Cardiac septum (tissue), 1 donor: Measurements from ENCODE around the gene COL6A6. TPM values are rescaled to one million over a fixed set of nuclear protein-coding genes. Genes with fewer than 3 reads are reported as not detected.
"Not testable (repeated sequence)": the region's sequence is repeated elsewhere in the genome, so short reads cannot be mapped to it uniquely, and the experiment has no call there.

ENCODE experiments used
- DNase-seq: peaks from one replicate; pipeline ENCODE4 v3.0.0-alpha.2; 2020; ENCODE audit warnings: low spot score
- intact Hi-C: fragments of 100-400 bp; cut with DNase I; formaldehyde crosslinking; loops from one replicate; pipeline ENCODE4 v1.14.0; 2022
- total RNA-seq: library from RNA; stranded (reverse); fragmentation: NEBNext Ultra II Directional; extraction: Animal tissue kit (Norgen Biotek cat#: 25700); gene quantifications from one replicate; pipeline ENCODE4 v1.2.1, GENCODE V29; 2021
- donor health status: DM: no; HTN: no; CAD: no.

The COL6A6 gene
- total RNA-seq, 1 donor from 2014 or later, result 0.19 TPM

DNA sequence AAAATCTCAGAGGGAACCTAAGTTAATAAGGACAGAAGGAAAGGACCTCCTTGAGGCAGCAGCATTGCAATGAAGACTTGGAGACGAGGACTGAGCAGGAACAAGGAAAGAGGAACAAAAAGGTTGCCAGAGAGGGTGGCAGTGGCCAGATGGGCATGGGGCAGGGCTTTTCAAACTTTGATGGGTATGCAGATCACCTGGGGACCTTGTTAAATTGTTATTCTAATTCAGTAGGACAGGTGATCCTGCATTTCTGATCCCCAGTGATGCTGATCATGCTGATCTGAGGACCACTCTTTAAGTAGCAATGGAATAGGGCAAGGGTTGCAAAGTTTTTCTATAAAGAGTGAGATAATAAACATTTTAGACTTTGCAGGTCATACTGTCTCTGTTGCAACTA is 11.1 kb downstream of the COL6A6 start:
- intact Hi-C loops, result no loop called here
- no peak for DNase-seq

DNA sequence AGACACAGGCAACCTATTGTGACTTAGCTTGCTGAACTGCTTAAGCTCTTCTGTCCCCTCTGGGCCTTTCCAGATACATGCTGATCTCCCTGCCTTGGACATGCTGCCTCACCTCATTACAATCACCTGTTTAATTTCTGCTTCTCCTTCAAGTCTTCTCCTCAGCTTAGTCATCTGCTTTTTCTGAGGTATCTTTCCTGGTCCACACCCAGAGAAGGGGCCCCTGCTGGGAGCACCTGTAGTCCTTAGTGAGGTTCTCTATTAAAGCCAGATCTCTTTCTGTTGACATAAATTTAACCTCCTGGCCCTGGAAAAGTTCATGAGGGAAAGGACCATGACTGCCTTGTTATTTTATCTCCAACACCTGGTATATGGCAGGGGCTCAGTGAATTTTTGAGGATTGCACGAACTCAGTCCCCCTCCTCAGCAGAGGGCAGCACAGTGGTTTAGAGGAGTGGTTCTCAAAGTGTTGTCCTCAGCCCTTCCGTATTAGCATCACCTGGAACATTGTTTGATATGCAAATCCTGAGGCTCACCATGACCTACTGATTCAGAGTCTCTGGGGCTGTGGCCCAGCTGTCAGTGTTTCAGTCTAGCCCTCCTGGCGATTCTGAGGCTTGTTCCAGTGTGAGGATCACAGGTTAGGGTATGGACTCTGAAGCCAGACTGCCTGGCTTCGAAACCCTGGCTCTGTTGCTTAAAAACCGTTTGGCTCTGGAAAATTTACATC is 12.7 kb downstream of the COL6A6 start:
- intact Hi-C loops, result no loop called here

DNA sequence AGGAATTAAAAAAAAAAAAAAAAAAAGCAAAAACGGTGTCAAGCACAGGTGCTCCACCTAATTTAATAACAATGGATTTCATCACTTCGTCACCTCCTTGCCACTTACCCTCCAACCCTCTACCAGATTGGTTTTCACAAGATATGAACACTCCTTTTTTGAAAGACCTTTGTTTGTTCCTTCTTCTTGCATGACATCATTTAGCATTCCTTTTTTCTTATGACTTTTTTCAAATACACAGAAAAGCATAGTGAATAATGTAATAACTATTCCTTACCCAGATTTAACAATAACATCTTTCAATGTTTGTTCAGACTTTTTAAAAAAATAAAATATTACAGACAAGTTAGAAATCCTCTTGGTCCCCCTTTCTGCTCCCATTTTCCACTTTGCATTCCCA is 16.3 kb downstream of the COL6A6 start:
- DNase-seq, result no peak
- intact Hi-C loops, result no loop called here

More for the DNA sequence above, 12.7 kb downstream of the COL6A6 start:
- no peak for DNase-seq

DNA sequence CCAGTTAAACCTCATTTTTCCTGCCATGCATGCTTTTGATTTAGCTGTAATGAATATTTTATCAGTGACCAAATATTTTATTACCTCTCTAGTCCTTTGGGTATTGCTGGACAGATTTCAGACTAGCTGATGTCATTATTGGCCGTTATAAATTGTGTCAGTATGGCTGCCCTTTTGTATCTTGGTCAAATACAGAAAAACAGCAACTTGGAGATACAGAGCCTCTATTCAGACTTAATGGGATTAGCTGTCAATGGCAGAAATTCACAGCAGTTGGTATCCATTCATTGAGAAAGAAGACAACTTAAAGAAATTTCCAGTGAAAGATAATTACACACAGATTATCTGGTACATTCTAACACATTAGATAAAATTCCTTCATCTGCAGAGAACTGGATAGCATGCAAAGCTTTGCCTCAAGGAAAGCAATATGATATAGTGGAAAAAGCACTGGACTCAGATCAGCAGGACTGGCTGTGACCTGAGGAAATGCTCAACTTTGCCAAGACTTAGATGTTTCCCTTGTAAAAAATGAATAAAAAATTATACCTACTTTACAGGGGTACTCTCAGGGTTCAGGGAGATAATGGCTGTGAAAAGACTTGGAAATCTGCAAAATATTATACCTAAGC is 20.8 kb downstream of the COL6A6 start:
- intact Hi-C loops, result loop anchor here (2.0 kb wide), 1 partner anchor 263 kb away; no protein-coding TSS in a partner anchor
- no peak for DNase-seq

DNA sequence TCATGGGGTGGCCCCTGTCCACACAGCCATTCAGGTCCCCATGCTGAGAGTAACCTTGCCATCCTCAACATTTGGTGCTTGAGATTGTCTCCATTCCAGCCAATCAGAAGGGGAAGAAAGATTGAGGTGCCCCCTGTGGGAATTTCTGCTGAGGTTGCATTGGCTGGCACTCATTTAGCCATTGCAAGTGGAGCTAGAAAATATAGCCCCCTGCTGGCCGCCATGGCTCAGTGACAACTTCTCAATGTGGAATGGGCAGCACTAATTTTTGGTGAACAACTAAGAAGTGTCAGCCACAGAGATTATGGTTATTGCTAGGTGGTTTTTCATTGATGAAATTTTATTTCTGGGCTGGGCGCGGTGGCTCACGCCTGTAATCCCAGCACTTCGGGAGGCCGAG is 22.0 kb downstream of the COL6A6 start:
- intact Hi-C loops, result loop anchor here (2.0 kb wide), 1 partner anchor 264 kb away; no protein-coding TSS in a partner anchor
- DNase-seq, result no peak

DNA sequence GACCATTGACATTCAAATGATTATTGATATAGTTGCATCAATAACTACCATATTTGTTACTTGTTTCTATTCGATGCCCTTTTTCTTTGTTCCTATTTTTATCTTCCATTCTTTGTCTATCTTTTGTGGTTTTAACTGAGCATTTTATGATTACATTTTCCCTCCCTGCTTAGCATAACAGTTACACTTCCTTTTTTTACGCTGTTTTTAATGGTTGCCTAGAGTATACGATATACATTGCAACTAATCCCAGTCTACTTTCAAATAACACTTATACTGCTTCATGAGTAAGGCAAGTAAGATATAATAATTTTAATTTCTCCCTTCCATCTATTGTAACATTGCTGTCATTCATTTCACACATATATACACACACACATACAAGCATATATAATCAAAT is 26.3 kb downstream of the COL6A6 start:
- intact Hi-C loops, result no loop called here

DNA sequence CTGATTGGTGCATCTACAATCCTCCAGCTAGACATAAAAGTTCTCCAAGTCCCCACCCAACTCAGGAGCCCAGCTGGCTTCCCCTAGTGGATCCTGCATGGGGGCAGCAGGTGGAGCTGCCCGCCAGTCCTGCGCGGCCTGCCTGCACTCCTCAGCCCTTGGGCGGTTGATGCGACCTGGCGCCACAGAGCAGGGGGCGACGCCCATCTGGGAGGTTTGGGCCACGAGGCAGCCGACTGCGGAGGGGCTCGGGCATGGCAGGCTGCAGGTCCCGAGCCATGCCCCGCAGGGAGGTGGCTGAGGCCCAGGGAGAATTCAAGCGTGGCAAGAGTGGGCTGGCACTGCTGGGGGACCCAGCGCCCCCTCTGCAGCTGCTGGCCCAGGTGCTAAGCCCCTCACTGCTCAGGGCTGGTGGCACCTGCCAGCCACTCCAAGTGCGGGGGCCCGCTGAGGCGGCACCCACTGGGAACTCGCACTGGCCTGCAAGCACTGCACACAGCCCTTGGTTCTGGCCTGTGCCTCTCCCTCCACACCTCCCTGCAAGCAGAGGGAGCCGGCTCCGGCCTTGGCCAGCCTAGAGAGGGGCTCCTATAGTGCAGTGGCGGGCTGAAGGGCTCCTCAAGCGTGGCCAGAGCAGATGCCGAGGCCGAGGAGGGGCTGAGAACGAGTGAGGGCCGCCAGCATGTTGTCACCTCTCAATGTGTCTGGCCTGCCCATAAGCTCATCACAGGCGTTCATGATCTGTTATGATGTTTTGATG is 30.1 kb downstream of the COL6A6 start:
- intact Hi-C loops, result no loop called here
- DNase-seq, result no peak

More for the DNA sequence above, 26.3 kb downstream of the COL6A6 start:
- no peak for DNase-seq

DNA sequence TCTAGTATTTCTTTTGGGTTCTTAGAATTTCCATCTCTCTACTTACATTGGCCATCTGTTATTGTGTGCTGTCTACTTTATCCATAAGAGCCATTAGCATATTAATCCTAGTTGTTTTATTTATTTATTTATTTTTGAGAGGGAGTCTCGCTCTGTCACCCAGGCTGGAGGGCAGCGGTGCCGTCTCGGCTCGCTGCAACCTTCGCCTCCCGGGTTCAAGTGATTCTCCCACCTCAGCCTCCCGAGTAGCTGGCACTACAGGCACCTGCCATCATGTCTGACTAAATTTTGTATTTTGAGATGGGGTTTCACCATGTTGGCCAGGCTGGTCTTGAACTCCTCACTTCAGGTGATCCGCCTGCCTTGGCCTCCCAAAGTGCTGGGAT is 30.7 kb downstream of the COL6A6 start:
- intact Hi-C loops, DNase-seq: not testable (repeated sequence)

DNA sequence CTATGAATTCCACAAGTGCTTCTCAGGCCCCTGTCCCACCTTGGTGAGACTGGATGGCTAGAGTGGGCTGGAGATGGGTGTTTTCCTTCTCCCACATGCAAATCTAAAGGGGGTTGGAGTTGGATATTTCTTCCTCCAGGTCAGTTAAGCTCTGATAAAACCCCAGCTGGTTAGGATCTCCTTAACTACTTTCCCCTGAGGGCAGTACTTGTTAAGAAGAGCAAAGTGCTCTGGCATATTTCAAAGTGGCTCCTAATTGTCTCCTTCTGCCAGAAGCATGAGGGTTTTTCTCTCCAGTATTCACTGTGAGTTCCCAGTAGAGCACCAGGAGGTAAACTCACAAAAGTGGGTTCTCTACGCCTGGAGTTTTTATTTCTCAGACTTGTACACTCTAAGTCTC is 31.4 kb downstream of the COL6A6 start:
- DNase-seq, result no peak
- intact Hi-C loops, result no loop called here

DNA sequence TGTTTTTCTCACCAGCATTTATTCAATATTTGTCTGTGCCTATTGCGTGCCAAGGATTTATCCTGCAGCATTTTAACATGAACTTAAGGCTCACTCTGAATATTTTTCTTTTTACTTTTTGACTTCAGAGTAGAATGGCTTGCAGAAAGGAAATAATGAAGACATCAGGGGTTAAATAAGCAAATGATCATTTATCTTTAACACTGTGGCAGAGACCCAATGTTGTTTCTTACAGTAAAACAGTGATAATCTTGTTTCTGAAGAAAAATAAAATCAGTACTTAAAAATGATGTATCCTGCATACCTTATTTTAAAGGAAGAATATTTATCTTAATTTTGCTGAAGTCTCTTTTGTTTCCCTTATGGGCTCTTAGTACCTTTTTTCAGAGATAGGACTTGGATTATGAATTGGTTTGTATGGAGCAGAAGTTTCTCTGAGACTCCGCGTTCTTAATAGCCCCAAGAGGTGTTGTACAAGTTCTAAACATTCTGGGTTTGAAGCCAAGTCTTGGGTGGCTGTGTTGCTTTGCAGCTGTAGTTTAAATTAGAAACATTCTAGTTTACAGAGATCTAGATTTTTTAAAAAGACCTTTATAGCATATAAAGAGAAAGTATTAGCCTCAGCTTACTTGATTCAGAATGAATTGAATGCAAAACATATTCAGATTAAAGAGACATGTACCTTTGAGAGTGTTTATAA is 40.5 kb downstream of the COL6A6 start:
- no peak for DNase-seq
- intact Hi-C loops, result no loop called here

DNA sequence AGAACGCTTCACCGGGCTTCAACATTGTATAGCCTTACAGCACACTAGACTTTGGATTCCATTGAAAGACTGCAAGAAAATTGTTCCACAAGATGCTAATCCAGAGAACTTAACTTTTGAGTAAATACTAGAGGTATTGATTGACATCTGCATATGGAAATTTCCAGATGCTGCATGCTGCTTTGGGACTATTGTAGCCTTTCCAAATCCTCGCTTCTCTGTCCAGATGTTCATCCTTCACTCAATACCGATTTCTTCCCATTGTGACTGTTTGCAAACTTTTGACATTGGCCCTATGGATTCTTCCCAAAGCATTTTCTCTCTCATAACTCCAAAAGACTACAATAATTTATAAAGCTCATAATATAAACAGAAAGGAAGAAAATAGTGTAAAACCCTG is 41.4 kb downstream of the COL6A6 start:
- intact Hi-C loops, result no loop called here
- DNase-seq, result no peak

DNA sequence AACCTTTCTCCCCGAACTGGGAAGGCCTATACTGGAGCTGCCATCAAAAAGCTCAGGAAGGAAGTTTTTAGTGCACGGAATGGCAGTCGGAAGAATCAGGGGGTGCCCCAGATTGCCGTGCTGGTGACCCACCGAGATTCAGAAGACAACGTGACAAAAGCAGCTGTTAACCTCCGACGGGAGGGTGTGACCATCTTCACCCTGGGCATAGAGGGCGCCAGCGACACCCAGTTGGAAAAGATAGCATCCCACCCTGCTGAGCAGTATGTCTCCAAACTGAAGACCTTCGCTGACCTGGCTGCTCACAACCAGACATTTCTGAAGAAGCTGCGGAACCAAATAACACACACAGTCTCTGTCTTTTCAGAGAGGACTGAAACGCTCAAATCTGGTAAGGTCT is 48.2 kb downstream of the COL6A6 start:
- intact Hi-C loops, result no loop called here
- DNase-seq, result no peak

Other genes with a start within 250 kb of the COL6A6 start
- gene COL6A5, start 171.5 kb upstream of the COL6A6 start, total RNA-seq, result not detected
- gene PIK3R4, start 229.7 kb downstream of the COL6A6 start, total RNA-seq, result 13.4 TPM